Measurements from ENCODE around the gene SMIM14.
"Not testable (repeated sequence)": the region's sequence is repeated elsewhere in the genome, so short reads cannot be mapped to it uniquely, and the experiment has no call there.

Gene SMIM14

GRCh38 chr4:39528061-39528465 lies 110.6 kb downstream of the SMIM14 start:
- DNase-seq: peak in 1 of 4 experiments; percentile 15

GRCh38 chr4:39527296-39528060 lies 111.2 kb downstream of the SMIM14 start, which contains the start of gene UGDH:
TSS of gene UGDH (minus strand) at chr4:39527439. CDS start at chr4:39521512, 5,927 bp downstream.
- DNase-seq: peak; percentile 60 to 88 (median 69)

- DNase-seq: no peak
Observed at GRCh38 chr4:39526765-39527295, 111.8 kb downstream of the SMIM14 start.

- no peak for DNase-seq
Observed at GRCh38 chr4:39525822-39526690, 112.6 kb downstream of the SMIM14 start.

- no peak for DNase-seq
Observed at GRCh38 chr4:39524161-39524957, 114.3 kb downstream of the SMIM14 start.

- no peak for DNase-seq
Observed at GRCh38 chr4:39522068-39522467, 116.6 kb downstream of the SMIM14 start.

- DNase-seq: no peak
Observed at GRCh38 chr4:39521253-39521919, 117.3 kb downstream of the SMIM14 start.

GRCh38 chr4:39518484-39518883 lies 120.2 kb downstream of the SMIM14 start:
- no peak for DNase-seq

- DNase-seq: no peak
Observed at GRCh38 chr4:39516407-39516966, 122.2 kb downstream of the SMIM14 start.

GRCh38 chr4:39515669-39516401 lies 122.8 kb downstream of the SMIM14 start:
- not testable (repeated sequence) for DNase-seq

GRCh38 chr4:39514888-39515401 lies 123.7 kb downstream of the SMIM14 start:
- DNase-seq: no peak

- not testable (repeated sequence) for DNase-seq
Observed at GRCh38 chr4:39514266-39514665, 124.4 kb downstream of the SMIM14 start.

- no peak for DNase-seq
Observed at GRCh38 chr4:39510348-39510929, 128.2 kb downstream of the SMIM14 start.

GRCh38 chr4:39505581-39505980 lies 133.1 kb downstream of the SMIM14 start:
- DNase-seq: no peak

- DNase-seq: no peak
Observed at GRCh38 chr4:39504538-39504937, 134.1 kb downstream of the SMIM14 start.

GRCh38 chr4:39502664-39503035 lies 136.0 kb downstream of the SMIM14 start:
- DNase-seq: not testable (repeated sequence)

GRCh38 chr4:39502019-39502663 lies 136.5 kb downstream of the SMIM14 start:
- no peak for DNase-seq

GRCh38 chr4:39498727-39499020 lies 140.0 kb downstream of the SMIM14 start:
- DNase-seq: no peak

GRCh38 chr4:39497909-39498726 lies 140.5 kb downstream of the SMIM14 start:
- DNase-seq: no peak
